ENCODE measurements around the gene MEX3D.

The MEX3D gene

DNA sequence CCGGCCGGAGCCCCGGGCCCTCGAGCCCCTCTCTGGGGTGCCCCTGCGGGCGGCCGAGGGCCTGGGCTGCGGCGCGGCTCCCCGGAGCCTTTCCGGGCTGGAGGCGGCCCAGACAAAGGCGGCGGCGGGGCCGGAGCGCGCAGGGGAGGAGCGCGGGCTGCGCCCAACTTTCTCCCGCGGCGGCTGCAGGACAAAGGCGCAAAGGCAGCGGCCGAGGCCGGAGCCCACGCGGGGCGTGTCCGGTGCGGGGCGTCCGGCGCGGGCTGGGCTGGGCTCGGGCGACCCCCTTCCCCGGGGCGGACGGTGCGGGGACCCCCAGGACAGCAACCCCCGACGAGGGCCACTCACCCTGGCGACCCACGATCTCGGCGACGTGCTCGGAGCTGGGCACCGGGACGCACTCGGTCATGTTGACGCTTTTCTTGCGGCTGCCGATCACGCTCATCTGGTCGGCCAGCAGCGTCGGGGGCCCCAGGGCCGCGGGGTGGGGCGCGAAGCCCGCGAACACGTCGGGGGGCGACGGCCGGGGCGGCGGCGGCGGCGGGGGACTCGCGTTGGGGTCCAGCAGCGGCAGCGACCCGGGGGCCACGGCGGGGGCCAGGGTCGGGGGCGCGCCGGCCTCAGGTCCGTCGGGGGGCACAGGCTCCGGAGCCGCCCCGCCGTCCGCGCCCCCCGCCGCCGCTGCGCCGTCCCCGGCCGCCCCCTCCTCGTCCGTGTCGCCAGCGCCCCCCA lies 843 bp downstream of the MEX3D start:
- H3K9me3 Mint-ChIP-seq: no peaks in the 10 kb centered on the region
- ATAC-seq (no peak), DNase-seq (ENCODE audit: low spot score in 2 of 2) (no peak)
- no peaks in the 10 kb centered on the region for H3K36me3 Mint-ChIP-seq
- peak overlapping the region; percentile 32 for H3K4me3 Mint-ChIP-seq
- no peak overlapping the region for H3K27ac Mint-ChIP-seq
- H3K4me1 Mint-ChIP-seq: peaks cover 13% of the 10 kb centered on the region

- Mint-ChIP-seq H3K4me1 (peaks cover 13% of the 10 kb centered on the region), H3K27ac (no peak overlapping the region), H3K9me3 (no peaks in the 10 kb centered on the region), H3K36me3 (no peaks in the 10 kb centered on the region), H3K4me3 (peak overlapping the region; percentile 32)
- ATAC-seq: no peak
- DNase-seq (ENCODE audit: low spot score in 2 of 2): no peak
Measured at GRCh38 chr19:1566392-1567115, 1.6 kb downstream of the MEX3D start.

DNA sequence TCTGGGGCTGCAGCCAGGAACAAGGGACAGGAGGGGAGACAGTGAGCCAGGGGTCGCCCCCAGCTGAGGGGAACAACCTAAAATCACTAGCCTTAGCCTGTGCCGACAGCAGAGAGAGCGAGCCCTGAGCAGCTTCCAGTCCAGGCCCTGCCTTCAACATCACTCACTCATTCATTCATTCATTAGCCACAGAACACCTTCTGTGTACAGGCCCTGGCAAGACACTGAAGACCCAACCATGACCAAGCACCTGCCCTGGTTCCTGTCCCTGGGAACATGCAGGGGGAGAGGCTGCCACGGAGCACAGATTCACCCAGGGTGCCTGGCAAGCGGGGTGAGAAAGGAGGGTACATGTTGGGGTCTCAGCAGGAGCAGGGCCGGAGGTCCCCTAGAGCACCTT lies 4.9 kb downstream of the MEX3D start:
- Mint-ChIP-seq H3K4me1 (no peaks in the 10 kb centered on the region), H3K36me3 (no peaks in the 10 kb centered on the region), H3K9me3 (no peaks in the 10 kb centered on the region), H3K4me3 (no peak overlapping the region), H3K27ac (no peak overlapping the region)
- DNase-seq (ENCODE audit: low spot score in 2 of 2) (no peak), ATAC-seq (no peak)

DNA sequence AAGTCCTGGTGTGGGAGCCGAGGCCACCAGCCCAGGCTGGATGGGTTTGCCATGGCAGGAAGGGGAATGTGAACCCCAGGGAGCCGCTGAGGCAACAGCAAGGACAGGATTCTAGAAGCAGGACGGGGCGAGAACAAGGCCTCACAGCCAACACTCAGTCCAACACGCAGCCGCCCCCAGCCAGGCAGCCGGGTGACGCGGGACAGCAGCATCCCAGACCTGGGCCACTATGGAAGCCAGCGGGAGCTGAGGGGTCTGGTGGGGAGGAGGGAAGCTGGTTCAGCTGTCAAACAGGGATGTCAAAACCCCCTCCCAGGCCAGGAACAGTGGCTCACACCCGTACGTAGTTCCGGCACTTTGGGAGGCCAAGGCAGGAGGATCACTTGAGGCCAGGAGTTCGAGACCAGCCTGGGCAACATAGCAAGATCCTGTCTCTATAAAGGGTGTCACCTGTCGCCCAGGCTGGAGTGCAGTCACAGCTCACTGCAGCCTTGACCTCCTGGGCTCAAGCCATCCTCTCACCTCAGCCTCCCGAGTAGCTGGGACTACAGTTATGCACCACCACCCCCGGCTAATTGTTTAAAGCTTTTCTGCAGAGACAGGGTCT lies 6.8 kb downstream of the MEX3D start:
- H3K27ac Mint-ChIP-seq: no peak overlapping the region
- H3K4me1 Mint-ChIP-seq: no peaks in the 10 kb centered on the region
- ATAC-seq (no peak), DNase-seq (ENCODE audit: low spot score in 2 of 2) (no peak)
- H3K4me3 Mint-ChIP-seq: no peak overlapping the region
- H3K36me3 Mint-ChIP-seq: no peaks in the 10 kb centered on the region
- H3K9me3 Mint-ChIP-seq: no peaks in the 10 kb centered on the region

GRCh38 chr19:1560286-1560882 lies 7.7 kb downstream of the MEX3D start:
- no peak overlapping the region for H3K4me3 Mint-ChIP-seq
- no peaks in the 10 kb centered on the region for H3K4me1 Mint-ChIP-seq
- no peak overlapping the region for H3K27ac Mint-ChIP-seq
- ATAC-seq (no peak), DNase-seq (ENCODE audit: low spot score in 2 of 2) (no peak)
- no peaks in the 10 kb centered on the region for H3K36me3 Mint-ChIP-seq
- H3K9me3 Mint-ChIP-seq: no peaks in the 10 kb centered on the region

DNA sequence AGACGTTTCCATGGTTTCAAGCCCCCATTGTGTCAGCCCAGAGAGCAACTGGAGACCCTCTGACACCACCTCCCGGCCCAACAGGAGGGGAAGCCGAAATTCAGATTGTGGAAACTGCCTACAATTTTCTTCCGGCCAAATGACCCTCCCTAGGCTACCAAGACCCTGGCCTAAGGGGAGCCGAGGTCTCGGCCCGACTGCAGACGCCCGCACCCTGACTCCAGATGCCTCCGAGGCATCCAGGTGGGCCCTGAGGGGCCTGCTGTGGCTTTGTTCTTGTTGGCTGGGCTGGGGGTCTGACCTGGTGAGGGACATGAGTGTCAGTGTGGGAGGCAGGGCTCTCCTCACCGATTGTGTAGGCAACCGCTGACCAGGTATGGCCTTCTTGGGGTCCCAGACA lies 9.6 kb downstream of the MEX3D start:
- no peak for ATAC-seq
- no peaks in the 10 kb centered on the region for H3K9me3 Mint-ChIP-seq
- no peak overlapping the region for H3K27ac Mint-ChIP-seq
- H3K4me1 Mint-ChIP-seq: no peaks in the 10 kb centered on the region
- no peak for DNase-seq (ENCODE audit: low spot score in 2 of 2)
- H3K36me3 Mint-ChIP-seq: no peaks in the 10 kb centered on the region
- H3K4me3 Mint-ChIP-seq: no peak overlapping the region

DNA sequence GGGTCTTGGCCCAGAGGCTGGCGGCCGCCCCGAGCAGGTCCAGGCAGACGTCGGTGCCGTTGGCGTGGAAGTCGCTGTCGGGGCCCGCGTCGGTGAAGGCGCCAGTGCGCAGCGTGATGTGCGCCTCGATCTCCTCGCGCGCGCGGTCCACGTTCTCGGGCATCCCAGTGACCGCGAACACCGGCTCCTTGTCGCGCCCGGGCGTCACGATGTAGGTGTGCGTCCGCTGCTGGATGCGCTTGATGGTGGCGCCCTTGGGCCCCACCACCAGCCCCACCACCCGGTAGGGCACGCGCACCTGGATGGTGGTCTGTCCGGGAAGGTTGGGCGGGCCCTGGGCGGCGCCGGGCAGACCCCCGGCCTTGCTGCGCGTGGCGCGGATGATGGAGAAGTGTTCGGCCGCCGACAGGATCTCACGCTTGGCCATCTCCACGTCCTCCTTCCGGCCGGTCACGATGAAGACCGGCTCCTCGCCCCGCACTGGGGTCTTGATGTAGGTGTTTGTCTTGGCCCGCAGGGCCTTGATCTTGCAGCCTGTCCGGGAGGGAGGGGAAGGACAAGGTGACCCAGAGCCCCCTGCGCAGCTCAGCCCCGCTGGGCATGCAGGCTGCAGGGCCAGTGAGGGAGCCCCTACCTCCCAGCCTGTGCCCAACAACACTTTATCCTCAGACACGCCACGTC lies 11.6 kb downstream of the MEX3D start:
- Mint-ChIP-seq H3K9me3 (no peaks in the 10 kb centered on the region), H3K36me3 (no peaks in the 10 kb centered on the region), H3K4me1 (no peaks in the 10 kb centered on the region), H3K4me3 (no peak overlapping the region), H3K27ac (no peak overlapping the region)
- DNase-seq (ENCODE audit: low spot score in 2 of 2): no peak
- ATAC-seq: no peak

DNA sequence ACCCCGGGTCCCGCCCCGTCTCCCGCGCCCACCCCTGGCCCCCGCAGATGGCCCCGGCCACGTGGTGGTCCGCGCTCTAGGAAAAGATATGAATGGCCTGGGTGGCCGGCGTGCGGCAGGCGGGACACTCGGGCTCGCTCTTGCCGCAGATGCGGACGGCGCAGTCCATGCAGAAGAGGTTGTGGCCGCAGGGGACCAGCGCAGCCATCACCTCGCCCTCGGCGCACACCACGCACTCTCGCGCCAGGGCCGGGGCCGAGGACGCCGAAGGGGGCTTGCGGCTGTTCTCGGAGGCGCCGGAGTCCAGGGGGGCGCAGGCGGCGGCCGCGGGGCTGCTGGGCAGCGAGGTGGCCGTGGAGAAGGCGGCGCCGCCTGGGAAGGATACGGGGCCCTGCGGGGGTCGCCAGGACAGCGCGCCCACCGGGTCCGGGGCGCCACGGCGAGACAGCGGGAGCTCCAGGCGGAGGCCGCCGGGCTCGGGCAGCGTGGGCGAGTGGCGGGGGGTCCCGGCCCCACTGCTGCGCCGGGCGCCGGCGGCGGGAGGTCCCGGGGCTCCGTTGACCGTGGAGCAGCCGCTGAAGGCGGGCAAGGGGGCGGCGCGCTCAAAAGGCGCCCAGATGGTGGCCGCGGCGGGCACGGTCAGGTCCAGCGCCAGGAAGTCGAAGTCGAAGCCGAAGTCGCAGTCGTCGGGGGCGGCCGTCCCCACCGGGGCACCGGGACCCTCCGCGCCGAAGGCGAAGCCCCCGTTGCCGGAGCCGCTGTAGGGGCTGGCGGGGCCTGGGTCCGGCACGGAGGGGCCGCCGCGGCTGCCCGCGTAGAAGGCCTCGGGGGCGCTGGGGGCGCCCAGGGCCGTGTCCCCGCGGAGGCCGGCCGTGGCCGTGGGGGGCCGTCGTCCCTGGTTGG lies 12.4 kb downstream of the MEX3D start:
- Mint-ChIP-seq H3K4me1 (no peaks in the 10 kb centered on the region), H3K9me3 (no peaks in the 10 kb centered on the region), H3K36me3 (no peaks in the 10 kb centered on the region), H3K27ac (no peak overlapping the region), H3K4me3 (no peak overlapping the region)
- no peak for ATAC-seq
- no peak for DNase-seq (ENCODE audit: low spot score in 2 of 2)

- Mint-ChIP-seq H3K4me1 (no peaks in the 10 kb centered on the region), H3K36me3 (no peaks in the 10 kb centered on the region), H3K27ac (no peak overlapping the region), H3K9me3 (no peaks in the 10 kb centered on the region), H3K4me3 (no peak overlapping the region)
- DNase-seq (ENCODE audit: low spot score in 2 of 2) (no peak), ATAC-seq (no peak)
Measured at GRCh38 chr19:1554968-1555367, 13.2 kb downstream of the MEX3D start.

GRCh38 chr19:1553415-1553814 lies 14.7 kb downstream of the MEX3D start:
- ATAC-seq (no peak), DNase-seq (ENCODE audit: low spot score in 2 of 2) (no peak)
- Mint-ChIP-seq H3K4me1 (no peaks in the 10 kb centered on the region), H3K9me3 (no peaks in the 10 kb centered on the region), H3K36me3 (no peaks in the 10 kb centered on the region), H3K4me3 (no peak overlapping the region), H3K27ac (no peak overlapping the region)

GRCh38 chr19:1551068-1552040 lies 16.8 kb downstream of the MEX3D start:
- no peak for ATAC-seq
- no peak overlapping the region for H3K4me3 Mint-ChIP-seq
- no peaks in the 10 kb centered on the region for H3K9me3 Mint-ChIP-seq
- peaks cover 2% of the 10 kb centered on the region for H3K4me1 Mint-ChIP-seq
- no peaks in the 10 kb centered on the region for H3K36me3 Mint-ChIP-seq
- H3K27ac Mint-ChIP-seq: no peak overlapping the region
- no peak for DNase-seq (ENCODE audit: low spot score in 2 of 2)

GRCh38 chr19:1549332-1549945 lies 18.7 kb downstream of the MEX3D start:
- H3K9me3 Mint-ChIP-seq: no peaks in the 10 kb centered on the region
- H3K27ac Mint-ChIP-seq: no peak overlapping the region
- DNase-seq (ENCODE audit: low spot score in 2 of 2) (no peak), ATAC-seq (no peak)
- no peaks in the 10 kb centered on the region for H3K36me3 Mint-ChIP-seq
- H3K4me1 Mint-ChIP-seq: peaks cover 6% of the 10 kb centered on the region
- H3K4me3 Mint-ChIP-seq: no peak overlapping the region

- no peaks in the 10 kb centered on the region for H3K4me1 Mint-ChIP-seq
- H3K9me3 Mint-ChIP-seq: no peaks in the 10 kb centered on the region
- H3K27ac Mint-ChIP-seq: no peak overlapping the region
- no peak for DNase-seq (ENCODE audit: low spot score in 2 of 2)
- ATAC-seq: no peak
- H3K4me3 Mint-ChIP-seq: no peak overlapping the region
- no peaks in the 10 kb centered on the region for H3K36me3 Mint-ChIP-seq
Measured at GRCh38 chr19:1540365-1540925, 27.7 kb downstream of the MEX3D start.

Data from stimulated activated effector memory CD8-positive, alpha-beta T cell treated with anti-CD3 and anti-CD28 coated beads, Interleukin-12 subunit alpha, Interleukin-12 subunit beta, amount 100 ng/mL, for 72 hours (primary cell).